Measurements from ENCODE around the gene RNF113B.

DNA sequence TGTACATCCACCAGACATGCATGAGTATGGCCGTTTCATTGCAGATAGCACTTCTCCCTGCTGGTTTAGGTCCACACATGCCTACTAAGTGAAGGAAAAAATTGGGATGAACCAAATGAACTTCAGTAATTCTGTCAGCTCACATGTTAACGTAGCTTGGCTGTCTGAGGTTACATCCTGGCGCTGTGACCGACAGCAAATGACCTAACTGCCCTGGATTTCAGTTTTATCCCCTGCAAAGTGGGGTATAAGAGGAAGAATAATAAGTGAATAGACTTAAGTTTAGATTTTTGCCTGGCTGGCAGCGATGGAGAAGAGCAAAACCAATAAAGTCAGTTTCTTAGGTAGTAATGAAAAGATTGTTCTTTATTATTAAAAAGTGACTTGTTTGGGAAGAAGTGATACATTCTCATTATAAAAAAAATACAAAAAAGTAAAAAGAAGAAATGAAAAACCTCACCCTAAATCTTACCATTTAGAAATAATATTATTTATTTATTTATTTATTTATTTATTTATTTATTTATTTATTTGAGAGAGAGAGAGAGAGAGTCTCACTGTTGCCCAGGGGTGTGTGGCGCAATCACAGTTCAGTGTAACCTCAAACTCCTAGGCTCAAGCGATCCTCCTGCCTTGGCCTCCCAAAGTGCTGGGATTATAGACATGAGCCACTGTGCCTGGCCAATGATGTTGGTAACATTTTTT is 4.2 kb upstream of the RNF113B start:
- TF ChIP-seq CTCF (IDR thresholded peaks at IDR 0.05; ENCODE audit: low read depth, low read length, poor library complexity, severe bottlenecking): no peak
- TF ChIP-seq EZH2phosphoT487 (IDR thresholded peaks at IDR 0.05; ENCODE audit: borderline replicate concordance, low read length): no peak

All from DOHH2 (cell line).